G401 (cell line): ENCODE data around the gene TMEM108. TPM values are rescaled to one million over a fixed set of nuclear protein-coding genes. Genes with fewer than 3 reads are reported as not detected.

Experiments used
- DNase-seq: peaks from one replicate; pipeline ENCODE4 v3.0.0-alpha.2; 2015; ENCODE audit warnings: low spot score
- in situ Hi-C: cut with HindIII; loops from 2 replicates; pipeline ENCODE4 v1.10.0; 2016; ENCODE audit warnings: low sequenced_read_pairs, mixed read lengths
- total RNA-seq: library from RNA; depleted of rRNA; stranded (reverse); fragments of >200 nt; shearing (Covaris generic); gene quantifications from 2 replicates; pipeline ENCODE4 v1.2.3, GENCODE V29; 2014

The TMEM108 gene
- total RNA-seq, 1 experiment from 2014 or later = not detected

- in situ Hi-C loops = no loop called here
- DNase-seq = no peak
Measured at GRCh38 chr3:133256787-133257483, 218.7 kb downstream of the TMEM108 start.

- DNase-seq = no peak
- in situ Hi-C loops = no loop called here
Measured at GRCh38 chr3:133258358-133258757, 220.2 kb downstream of the TMEM108 start.

- in situ Hi-C loops = no loop called here
- DNase-seq = no peak
Measured at GRCh38 chr3:133259767-133260166, 221.6 kb downstream of the TMEM108 start.

GRCh38 chr3:133262333-133262732, 224.1 kb downstream of the TMEM108 start:
- no peak for DNase-seq
- in situ Hi-C loops = no loop called here

GRCh38 chr3:133264920-133265319, 226.7 kb downstream of the TMEM108 start:
- in situ Hi-C loops = no loop called here
- no peak for DNase-seq

- DNase-seq = peak; percentile 52
Measured at GRCh38 chr3:133268726-133269134, 230.5 kb downstream of the TMEM108 start.

GRCh38 chr3:133269393-133269792, 231.2 kb downstream of the TMEM108 start:
- no peak for DNase-seq
- in situ Hi-C loops = no loop called here

More at GRCh38 chr3:133268726-133269134, 230.5 kb downstream of the TMEM108 start:
- in situ Hi-C loops = no loop called here

- DNase-seq = no peak
- in situ Hi-C loops = no loop called here
Measured at GRCh38 chr3:133270631-133271030, 232.4 kb downstream of the TMEM108 start.

GRCh38 chr3:133271042-133271441, 232.9 kb downstream of the TMEM108 start:
- in situ Hi-C loops = no loop called here
- no peak for DNase-seq

- in situ Hi-C loops = no loop called here
- DNase-seq = no peak
Measured at GRCh38 chr3:133271539-133271938, 233.3 kb downstream of the TMEM108 start.

GRCh38 chr3:133273346-133273745, 235.2 kb downstream of the TMEM108 start:
- in situ Hi-C loops = no loop called here
- no peak for DNase-seq

- in situ Hi-C loops = no loop called here
- DNase-seq = no peak
Measured at GRCh38 chr3:133274477-133274876, 236.3 kb downstream of the TMEM108 start.

- peak; percentile 35 for DNase-seq
- in situ Hi-C loops = no loop called here
Measured at GRCh38 chr3:133276594-133276993, 238.4 kb downstream of the TMEM108 start.

GRCh38 chr3:133277813-133278212, 239.6 kb downstream of the TMEM108 start:
- DNase-seq = no peak
- in situ Hi-C loops = no loop called here

- in situ Hi-C loops = no loop called here
- no peak for DNase-seq
Measured at GRCh38 chr3:133278260-133279043, 240.3 kb downstream of the TMEM108 start.

- in situ Hi-C loops = no loop called here
- DNase-seq = no peak
Measured at GRCh38 chr3:133280586-133280985, 242.4 kb downstream of the TMEM108 start.

- no peak for DNase-seq
- in situ Hi-C loops = no loop called here
Measured at GRCh38 chr3:133282236-133282635, 244.0 kb downstream of the TMEM108 start.

GRCh38 chr3:133283958-133284807, 246.0 kb downstream of the TMEM108 start:
- in situ Hi-C loops = no loop called here
- no peak for DNase-seq

- in situ Hi-C loops = no loop called here
- DNase-seq = no peak
Measured at GRCh38 chr3:133289322-133289721, 251.1 kb downstream of the TMEM108 start.

- DNase-seq = no peak
- in situ Hi-C loops = no loop called here
Measured at GRCh38 chr3:133292296-133292695, 254.1 kb downstream of the TMEM108 start.
